NCI-H82 treated with DMSO at 0.1 percent for 48 hours (cell line): Measurements from ENCODE around the gene FADS6.
A peak's percentile ranks its signal among the peaks of the same experiment; 100 is the strongest.

Source experiments
- DNase-seq: peaks from one replicate; lab custom pipeline; 2025; ENCODE audit not compliant: unreplicated experiment; lab: John Stamatoyannopoulos, UW

The FADS6 gene

DNA sequence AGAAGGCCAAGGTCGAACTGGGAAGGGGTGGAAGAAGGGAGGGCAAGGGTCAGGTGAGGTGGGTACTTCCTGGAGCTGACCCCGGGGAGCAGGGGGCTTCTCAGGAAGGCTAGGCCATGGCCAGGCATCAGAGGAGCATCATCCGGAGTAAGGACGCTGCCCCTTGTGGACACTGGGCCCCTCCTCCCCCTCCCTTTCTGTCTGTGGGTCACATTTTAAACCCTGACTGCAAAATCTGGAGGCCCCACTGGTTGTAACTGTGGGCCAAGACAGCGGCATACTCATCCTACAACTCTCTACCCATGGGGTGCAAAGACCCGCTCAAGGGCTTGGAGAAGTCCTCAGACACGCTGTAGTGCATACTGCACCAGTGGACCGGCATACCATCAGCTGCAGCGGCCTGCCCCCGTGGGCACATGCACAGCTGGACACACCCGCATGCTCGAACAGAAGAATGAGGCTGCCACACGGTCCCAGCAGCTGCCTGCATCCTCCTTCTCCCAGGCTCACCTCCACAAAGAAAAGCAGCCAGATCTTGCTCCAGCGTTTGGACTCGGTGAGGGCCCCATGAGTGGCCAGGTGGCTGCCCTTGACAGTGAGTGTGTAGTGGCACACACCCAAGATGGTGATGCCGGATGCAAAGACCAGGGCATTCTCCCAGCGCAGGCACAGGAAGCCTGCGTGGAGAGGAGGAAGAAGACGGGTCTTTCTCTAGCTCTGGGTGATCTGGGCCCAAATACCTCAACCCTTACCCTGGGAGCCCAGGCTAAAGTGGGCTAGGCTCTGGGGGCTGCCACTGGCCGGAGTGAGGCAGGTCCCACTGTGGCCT, 1.2 kb downstream of the FADS6 start:
- DNase-seq: no peak

DNA sequence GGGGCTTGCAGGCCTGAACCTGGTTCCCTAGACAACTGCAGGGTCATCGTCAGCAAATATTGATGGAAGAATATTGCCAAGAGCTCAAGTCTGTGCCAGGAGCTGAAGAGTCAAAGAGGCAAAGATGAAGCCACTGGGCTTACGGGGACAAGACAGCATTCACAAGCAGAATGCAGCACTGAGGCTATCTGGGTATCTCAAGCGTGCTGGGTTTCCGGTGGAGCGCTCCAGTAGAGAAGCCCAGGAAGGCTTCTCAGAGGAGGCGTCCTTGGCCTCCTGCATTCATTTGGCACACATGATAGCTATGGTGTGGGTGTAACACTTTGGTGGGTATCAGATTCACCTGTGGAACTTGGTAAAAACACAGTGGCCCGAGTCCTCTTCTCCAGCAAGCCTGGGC, 2.9 kb downstream of the FADS6 start:
- DNase-seq: no peak

DNA sequence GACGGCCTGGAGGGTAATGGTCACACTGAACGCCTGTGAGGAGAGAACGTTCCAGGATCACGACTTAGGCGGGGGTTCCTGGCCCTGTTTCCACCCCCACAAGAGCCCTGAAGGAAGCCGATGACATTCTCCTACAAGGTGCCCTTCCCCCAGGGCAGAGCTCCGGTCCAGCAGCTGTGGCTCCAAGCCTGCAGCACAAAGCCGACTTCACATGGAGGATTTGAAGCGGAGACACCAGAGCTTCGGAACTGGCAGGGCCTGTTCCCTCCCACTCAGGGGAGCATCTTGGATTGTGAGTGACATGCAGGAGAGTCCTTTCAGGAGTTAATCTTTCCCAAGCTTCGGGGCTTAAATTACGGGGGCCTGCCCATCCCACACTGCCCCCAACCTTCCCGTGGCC, 5.0 kb downstream of the FADS6 start:
- DNase-seq: no peak

DNA sequence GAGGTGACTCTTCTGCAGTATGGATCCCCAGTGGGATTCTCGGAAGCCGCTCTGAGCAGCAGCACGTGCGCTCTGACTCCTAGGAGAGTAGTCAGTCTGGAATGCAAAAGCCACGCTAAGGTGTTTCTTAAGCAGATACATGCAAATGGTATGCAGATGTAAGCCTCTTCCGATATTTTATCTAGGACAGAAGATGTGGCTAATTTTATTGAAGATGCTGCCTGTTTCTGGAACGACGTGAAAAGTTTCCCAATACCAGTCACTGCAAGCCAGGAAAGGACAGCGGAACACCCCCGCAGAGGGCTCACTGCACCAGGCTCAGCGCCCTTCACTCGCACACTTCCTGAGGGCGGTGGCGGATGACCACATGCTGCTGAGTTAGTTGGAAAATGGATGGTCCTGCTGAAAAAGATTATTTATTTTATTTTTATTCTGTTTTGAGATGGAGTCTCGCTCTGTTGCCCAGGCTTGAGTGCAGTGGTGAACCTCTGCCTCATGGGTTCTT, 10.1 kb downstream of the FADS6 start:
- DNase-seq: no peak

DNA sequence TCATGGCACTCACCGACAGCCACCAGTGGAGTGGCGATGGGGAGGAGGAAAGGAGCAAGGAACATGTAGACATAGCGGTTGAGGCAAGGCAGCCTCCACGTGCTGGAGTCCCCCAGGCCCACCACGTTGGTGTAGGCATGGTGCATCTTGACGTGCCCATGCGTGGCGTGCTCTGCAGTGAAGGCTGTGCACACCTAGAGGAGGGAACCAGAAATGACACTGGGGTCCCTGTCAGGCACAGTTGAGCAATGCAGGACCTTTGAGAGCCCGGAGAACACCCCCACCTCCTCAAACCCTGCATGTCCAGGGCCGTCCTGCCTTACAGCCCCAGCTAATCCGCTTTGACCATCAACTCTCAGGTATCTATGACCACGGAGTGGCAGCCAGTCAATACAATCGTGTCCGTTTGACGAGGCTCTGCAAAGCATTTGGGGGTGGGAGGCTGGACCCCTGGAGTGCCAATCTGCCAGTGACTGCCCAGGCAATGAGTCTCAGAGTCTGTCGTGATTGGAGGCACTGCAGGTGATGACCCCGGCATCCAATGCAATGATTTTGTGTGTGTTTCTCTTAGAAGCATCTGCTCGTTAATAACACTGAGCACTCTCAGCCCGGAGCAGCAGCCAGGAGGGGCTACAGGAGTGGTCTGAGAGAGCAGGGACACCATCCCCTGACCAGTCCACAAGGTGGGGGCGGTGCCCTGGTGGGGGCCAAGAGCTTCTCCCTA, 10.8 kb downstream of the FADS6 start:
- no peak for DNase-seq

DNA sequence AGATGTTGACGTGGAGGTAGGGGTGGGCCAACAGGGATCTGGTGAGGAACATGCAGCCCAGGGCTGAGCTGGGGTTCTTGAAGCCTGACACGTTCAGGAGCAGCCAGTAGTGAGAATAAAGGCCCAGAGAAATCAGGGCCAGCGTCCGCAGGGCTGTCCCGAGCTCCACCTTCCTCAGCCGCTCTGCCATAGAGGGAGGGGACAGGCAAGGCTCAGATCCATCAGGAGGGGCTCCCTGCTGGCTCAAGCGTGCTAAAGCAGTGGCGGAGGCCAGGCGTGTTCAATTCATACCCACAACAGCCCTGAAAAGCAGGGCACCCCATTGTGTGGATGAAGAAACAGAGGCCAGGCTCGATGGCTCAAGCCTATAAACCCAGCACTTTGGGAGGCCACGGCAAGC, 12.4 kb downstream of the FADS6 start:
- DNase-seq: no peak

DNA sequence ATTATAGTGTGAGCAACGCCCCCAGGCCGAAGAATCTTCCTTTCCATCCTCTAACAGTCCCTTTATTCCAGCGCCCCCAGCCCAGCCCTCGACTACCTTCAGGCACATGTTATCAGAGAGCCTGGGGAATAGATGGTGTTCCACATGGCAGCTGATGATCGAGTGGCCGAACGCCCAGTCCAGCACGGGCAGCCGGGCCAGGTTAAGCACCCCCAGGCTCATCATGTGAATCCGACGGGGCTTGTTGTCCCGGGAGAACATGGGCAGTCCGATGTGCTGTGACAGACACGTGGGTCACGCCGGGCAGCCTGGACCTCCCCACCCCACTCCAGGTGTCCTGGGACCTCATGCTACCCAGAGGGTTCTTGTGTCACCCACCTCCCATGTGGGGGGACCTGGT, 14.1 kb downstream of the FADS6 start:
- DNase-seq: no peak

DNA sequence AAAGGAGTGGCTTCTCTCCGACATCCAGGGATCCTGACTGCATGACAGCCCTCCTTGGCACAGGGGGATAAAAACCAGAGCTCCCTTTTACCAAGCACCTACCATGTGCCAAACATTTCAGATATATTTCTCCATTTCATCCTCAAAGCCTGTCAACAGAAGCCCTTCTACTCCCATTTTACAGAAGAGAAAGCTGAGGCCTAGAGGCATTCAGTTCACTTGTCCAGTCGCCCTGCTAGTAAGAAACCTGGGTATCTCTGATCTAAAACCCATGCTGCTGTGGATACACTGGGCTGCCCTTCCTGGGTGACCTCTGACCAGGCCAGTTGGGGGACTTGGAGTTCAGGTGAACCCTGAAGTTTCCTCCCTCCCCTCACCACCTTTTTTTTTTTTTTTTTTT, 14.8 kb downstream of the FADS6 start:
- no peak for DNase-seq

DNA sequence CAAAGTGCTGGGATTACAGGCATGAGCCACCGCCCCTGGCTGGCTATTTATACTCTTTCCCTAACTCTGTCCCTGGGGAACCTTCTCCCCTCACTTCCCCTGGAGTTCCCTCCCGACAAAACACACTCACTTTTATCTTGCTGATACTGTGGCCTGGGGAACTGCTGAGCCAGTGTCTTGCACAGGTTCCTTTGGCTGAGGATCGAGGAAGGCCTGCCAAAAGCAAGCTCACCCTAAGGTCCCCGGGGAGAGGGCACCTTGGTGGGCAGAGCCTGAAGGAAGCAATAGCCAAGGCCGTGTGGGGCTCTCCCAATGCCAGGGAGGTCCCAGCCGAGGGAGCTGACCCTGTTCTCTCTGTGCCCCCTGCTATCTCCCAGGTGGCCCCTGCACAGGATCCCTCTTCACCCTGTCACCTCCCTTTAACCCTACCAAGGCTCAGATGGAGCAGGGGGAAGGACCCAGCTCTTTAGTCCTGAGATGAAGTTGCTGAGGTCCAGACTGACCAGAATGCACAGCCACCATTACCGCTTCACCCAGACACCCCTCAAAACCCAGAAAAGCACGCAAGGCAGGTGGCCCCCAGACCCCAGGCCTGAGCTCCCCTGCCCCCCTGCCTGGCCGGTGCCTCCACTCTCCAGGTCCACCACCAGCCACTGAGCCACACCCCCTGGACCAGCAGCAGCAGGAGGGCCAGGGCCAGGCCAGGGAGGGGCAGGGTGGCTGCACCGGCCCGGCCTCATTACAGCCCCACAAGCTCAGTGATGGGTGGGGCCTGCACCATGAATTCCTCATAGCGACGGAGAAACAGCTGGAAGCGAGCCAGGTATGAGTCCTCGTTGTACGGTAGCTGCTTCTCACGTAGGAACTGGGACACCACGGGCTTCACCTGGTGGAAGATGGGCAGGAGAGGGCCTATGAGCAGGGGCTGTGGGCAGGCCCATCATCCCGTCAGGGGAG, 15.6 kb downstream of the FADS6 start:
- DNase-seq: no peak

DNA sequence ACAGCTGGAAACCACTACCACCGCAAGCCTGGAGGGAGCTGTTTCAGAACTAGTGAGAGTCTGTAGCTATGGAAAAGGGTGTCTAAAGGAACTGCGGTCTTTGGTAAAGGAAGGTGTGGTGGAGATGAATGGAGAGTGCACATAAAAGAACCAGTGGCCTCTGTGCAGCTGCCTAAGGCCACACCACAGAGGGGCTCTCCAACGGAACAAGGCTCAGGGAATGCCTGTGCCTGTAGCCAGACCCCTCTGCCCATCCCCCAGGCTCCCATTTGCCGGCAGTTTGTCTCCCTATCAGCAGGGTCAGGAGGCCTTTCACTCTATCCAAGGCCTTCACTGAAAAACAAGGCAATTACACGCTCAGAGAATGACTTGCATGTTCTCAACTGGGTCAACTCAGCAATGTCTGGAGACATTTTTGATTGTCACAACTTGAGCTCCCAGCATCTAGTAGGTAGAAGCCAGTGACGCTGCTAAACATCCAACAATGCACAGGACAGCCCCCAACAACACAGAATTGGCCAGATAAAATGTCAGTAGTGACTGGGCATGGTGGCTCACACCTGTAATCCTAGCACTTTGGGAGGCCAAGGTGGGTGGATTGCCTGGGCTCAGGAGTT, 17.3 kb downstream of the FADS6 start:
- no peak for DNase-seq

DNA sequence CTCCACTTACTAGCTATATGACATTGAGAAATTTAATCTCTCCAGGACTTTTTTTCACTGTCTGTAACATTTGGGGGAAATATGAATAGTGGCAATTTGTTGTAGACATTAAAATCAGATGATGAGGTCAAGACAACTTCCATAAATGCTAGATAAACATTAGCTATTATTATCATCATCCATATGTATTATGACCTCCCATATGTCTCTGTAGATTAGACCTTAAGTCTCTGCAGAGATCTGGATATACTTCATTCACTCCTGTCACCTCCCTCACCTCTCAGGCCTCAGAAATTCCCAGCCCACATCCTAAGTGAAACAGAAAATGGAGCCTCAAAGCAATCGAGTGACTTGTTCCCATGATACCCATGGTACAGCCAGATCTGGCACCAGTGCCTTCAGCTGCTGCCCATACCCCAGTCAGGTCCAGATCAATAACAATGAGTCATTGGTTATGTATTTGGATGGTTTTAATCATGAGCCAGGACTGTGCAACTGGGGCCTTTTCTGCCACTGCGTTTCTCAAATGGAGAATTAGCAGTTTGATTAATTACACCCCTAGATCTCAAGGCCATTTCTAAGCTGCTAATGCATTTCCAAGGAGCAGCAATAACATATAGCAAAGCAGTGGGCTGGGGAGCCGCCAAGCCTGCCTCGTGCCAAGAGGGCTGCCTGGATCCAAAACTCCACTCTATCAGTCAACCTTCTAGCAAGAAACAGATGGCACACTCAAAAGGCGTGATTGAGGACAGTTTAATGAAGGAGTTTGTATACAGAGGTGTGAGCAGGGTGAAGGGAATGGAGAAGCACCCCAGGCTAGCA, 18.1 kb downstream of the FADS6 start:
- no peak for DNase-seq

DNA sequence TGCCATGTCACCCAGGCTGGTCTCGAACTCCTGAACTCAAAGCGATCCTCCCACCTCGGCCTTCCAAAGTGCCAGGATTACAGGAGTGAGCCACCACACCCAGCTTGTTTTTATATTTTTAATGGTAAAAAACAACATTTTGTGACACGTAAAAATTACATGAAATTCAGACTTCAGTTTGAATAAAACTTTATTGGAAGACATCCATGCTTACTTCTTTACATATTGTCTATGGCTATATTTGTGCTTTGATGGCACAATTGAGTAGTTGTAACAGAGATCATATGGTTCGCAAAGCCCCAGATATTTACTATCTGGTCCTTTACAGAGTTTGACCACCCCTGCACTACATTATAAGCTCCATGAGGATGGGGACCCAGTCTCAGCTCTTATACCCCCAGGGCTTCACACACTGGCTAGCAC, 18.8 kb downstream of the FADS6 start:
- DNase-seq: no peak

DNA sequence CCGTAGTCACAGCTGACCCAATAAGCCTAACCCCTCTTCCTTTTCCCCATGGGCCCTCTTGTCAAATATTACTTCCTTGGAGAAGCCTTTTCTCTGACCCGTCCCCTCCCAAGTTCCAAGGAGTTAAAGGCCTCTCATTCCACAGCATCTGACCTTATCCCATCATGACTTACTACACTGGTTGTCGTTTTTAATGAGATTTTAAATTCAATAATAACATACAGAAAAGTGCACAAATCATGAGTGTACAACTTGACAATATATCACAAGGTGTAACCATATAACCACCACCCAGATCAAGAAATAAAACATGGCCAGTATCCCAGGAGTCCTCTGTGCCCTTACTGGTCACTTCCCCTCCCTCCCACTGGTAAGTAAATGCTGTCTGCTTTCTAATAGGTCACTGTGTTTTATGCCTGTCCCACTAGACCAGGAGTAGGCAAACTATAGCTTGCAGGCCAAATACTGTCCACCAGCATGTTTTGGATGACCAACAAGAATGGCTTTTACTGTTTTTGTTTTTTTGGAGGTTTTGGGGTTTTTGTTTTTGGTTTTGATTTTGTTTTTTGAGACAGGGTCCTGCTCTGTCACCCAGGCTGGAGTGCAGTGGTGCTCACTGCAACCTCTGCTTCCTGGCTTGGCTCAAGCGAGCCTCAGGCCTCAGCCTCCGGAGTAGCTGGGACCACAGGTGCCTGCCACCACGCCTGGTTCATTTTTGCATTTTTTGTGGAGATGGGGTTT, 19.4 kb downstream of the FADS6 start:
- no peak for DNase-seq

DNA sequence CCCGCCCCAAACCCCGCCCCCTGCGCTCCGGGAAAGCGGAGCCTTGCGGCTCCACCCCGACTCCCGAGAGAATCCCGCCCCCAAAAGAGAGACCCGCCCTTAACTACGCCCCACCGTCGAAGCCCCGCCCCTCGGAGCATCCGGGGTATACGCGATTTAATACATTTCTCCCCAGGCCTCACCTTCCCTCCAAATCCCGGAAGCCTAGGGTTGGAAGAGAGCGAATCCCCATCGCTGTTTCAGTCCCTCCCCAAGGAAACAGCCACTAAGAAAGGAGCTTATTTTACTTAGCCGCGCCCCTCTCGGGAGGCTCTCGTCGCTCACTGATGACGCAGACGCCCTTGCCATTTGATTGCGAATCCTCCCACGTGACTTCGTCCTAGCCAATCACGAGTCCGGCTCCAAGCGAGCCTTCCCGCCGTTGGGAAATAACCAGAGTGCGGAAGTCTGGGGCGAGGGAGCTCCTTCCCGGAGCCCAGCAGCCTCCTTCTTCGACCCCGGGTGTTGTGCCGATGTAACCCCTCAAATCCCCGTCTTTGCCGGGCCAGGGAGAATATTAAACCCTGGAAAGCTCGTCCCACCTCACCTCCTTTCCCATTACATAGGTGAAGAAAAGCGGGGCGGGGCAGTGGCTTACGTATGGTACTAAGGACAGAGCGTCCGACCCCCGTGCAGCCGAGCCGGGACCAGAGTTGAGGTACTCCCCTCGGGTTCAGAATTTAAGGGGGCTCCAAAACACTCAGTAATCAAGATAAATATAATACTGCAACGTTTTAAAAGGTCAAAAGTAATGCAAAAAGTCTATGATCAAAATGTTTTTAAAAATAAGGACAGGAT, 20.2 kb downstream of the FADS6 start:
- DNase-seq: peak; percentile 100

DNA sequence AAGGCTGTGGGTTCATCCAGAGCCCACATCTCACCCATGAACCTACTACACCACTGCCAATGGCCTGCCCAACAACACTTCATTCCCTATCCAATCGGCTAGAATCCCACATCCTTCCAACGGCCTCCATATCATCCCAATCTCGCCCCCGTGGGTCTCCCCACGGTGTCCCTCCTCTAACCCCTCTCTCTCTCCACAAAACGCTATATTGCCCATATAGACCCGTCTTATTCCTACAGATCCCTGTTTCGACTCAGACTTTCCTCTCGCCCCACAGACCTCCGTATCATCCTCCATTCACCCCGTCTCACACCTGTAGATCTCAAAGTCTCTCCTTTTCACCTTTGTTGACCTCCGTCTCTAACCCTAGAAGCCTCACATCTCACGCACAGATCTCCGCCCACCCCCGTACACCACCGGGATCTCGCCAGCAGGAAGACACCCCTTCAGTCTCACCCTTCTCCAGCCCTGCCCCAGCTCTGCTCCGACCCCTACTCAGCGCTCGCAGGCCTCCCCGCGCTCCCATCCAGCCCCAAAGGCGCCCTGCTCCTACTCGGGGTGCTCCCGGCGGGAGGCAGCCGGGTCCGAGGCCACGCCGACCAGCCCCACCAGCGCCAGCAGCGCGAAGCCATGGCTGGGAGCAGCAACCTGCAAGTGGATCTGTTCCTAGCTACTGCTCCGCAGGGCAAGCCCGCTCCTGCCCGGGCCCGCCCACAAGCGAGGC, 21.0 kb downstream of the FADS6 start, which contains the start of gene FDXR:
TSS of gene FDXR (minus strand) at position 682 of the 724 bp plus-strand sequence. CDS start at position 632, 50 bp downstream.
- DNase-seq: no peak

DNA sequence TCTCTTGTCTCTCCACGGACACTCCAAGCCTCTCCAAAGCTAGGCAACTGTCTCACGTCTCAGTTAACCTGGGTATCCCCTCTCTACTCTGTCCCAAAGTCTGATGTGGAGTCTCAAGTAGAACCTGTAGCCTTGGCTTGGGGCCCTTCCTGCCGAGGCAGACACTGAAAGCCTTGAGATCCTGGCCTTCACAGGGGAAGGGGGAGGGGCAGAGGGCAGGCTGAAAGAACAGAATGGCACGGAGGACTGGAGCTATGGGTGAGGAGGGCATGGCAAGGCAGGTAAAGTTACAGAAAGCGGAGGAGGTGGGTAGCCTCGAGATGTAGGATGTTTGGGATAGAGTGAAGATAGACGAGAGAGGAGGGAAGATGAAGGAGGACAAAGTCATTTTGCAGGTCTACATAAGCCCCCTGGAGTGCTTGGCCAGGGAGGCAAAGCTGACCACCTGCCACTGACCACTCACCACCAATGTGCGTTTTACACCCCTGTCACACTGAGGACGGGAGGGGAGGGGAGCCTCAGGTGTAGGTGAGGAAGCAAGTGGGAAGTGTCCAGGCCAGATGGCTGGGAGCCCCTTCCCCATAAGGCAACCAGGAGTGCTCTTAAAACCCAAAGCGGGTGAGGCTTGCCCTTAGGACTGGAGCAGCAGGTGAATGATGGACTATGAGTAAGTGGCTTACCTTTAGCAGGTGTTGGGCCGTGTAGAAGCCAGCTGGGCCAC, 21.9 kb downstream of the FADS6 start:
- DNase-seq: no peak

DNA sequence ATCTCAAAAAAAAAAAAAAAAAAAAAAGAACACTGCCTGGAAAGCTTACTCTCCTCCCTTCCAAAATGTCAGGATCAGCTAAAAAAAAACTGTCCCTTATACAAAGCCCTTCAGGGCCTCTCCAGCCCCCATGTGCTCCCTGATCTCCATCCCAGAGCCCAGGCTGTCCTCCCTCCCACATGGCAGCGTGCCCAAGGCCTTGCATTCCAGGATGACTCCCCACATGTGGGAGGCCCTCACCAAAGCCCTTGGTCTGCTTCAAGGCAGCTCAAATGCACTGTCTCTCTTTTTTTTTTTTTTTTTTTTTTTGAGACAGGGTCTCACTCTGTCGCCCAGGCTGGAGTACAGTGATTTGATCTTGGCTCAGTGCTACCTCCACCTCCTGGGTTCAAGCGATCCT, 22.9 kb downstream of the FADS6 start:
- no peak for DNase-seq
